KMS-11 (cell line): Measurements from ENCODE around the gene BMP5.

Experiments used
- H2AFZ ChIP-seq: fragments of 200-600 bp; sonication (generic); 2 replicates; pipeline ENCODE4 v1.6.1; 2016; ENCODE audit warnings: antibody characterized with exemption, mixed run types, low read depth
- H3K27ac ChIP-seq: fragments of 200-600 bp; sonication (generic); 2 replicates; pipeline ENCODE4 v1.6.1; 2016; ENCODE audit warnings: mild to moderate bottlenecking, mixed run types
- H3K27me3 ChIP-seq: fragments of 200-600 bp; sonication (generic); 2 replicates; pipeline ENCODE4 v1.6.1; 2017; ENCODE audit warnings: mild to moderate bottlenecking, low read depth, mixed run types, moderate library complexity; ENCODE audit not compliant: insufficient read depth
- H3K36me3 ChIP-seq: fragments of 200-600 bp; sonication (generic); 2 replicates; pipeline ENCODE4 v1.6.1; 2017; ENCODE audit warnings: mild to moderate bottlenecking, mixed run types; ENCODE audit not compliant: insufficient read depth
- H3K4me1 ChIP-seq: fragments of 200-600 bp; sonication (generic); 2 replicates; pipeline ENCODE4 v1.6.1; 2016; ENCODE audit warnings: mild to moderate bottlenecking, low read depth, mixed run types; ENCODE audit not compliant: poor library complexity, severe bottlenecking
- H3K4me2 ChIP-seq: fragments of 200-600 bp; sonication (generic); 2 replicates; pipeline ENCODE4 v1.7.0; 2016; ENCODE audit warnings: mild to moderate bottlenecking, mixed run types
- H3K4me3 ChIP-seq: fragments of 200-600 bp; sonication (generic); IDR thresholded peaks from 2 replicates; pipeline ENCODE4 v1.6.1; 2017; ENCODE audit warnings: low read depth, low read length, mixed read lengths; ENCODE audit not compliant: insufficient read depth
- H3K79me2 ChIP-seq: fragments of 200-600 bp; sonication (generic); 2 replicates; pipeline ENCODE4 v1.6.1; 2016; ENCODE audit warnings: low read depth, mixed run types; ENCODE audit not compliant: insufficient read depth
- H3K9ac ChIP-seq: fragments of 200-600 bp; sonication (generic); 2 replicates; pipeline ENCODE4 v1.6.1; 2016; ENCODE audit warnings: mild to moderate bottlenecking, mixed run types
- H4K20me1 ChIP-seq: fragments of 200-600 bp; sonication (generic); 2 replicates; pipeline ENCODE4 v1.6.1; 2016; ENCODE audit warnings: mild to moderate bottlenecking, mixed run types; ENCODE audit not compliant: insufficient read depth
- TF ChIP-seq, protein P1 (sequence below): fragments of 200-600 bp; sonication (generic); conservative IDR thresholded peaks from 2 replicates; pipeline ENCODE4 v1.6.1; 2017; ENCODE audit warnings: low read depth, mild to moderate bottlenecking, antibody characterized with exemption, low read length, moderate library complexity, mixed read lengths

Gene BMP5

DNA sequence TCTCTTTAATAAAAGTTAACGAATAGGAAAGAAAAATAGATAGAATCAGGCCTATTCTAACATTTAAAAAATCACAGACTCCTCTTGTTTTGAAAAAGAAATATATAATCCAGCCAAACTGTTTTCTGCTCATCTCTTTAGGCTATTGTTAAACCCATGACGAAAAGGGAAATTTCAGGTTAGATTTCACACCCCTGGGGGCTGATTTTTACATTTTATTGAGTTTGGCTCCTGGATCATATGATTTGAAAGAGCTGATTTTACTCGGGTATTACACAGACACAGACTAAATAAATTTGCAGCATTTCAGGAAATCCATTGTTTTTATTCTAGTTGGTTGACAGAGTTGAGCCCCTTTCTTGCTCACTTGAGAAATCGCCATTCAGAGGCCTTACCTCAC is 160.6 kb downstream of the BMP5 start:
- TF ChIP-seq, protein P1, sequence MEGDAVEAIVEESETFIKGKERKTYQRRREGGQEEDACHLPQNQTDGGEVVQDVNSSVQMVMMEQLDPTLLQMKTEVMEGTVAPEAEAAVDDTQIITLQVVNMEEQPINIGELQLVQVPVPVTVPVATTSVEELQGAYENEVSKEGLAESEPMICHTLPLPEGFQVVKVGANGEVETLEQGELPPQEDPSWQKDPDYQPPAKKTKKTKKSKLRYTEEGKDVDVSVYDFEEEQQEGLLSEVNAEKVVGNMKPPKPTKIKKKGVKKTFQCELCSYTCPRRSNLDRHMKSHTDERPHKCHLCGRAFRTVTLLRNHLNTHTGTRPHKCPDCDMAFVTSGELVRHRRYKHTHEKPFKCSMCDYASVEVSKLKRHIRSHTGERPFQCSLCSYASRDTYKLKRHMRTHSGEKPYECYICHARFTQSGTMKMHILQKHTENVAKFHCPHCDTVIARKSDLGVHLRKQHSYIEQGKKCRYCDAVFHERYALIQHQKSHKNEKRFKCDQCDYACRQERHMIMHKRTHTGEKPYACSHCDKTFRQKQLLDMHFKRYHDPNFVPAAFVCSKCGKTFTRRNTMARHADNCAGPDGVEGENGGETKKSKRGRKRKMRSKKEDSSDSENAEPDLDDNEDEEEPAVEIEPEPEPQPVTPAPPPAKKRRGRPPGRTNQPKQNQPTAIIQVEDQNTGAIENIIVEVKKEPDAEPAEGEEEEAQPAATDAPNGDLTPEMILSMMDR, result no peak
- Histone ChIP-seq H3K27me3 (no peaks in the 10 kb centered on the region), H3K4me3 (no peak overlapping the region), H3K36me3 (no peaks in the 10 kb centered on the region), H2AFZ (no peak overlapping the region), H3K4me1 (no peaks in the 10 kb centered on the region), H3K9ac (no peak overlapping the region), H3K27ac (no peak overlapping the region), H3K4me2 (no peak overlapping the region), H4K20me1 (no peaks in the 10 kb centered on the region), H3K79me2 (no peaks in the 10 kb centered on the region)

DNA sequence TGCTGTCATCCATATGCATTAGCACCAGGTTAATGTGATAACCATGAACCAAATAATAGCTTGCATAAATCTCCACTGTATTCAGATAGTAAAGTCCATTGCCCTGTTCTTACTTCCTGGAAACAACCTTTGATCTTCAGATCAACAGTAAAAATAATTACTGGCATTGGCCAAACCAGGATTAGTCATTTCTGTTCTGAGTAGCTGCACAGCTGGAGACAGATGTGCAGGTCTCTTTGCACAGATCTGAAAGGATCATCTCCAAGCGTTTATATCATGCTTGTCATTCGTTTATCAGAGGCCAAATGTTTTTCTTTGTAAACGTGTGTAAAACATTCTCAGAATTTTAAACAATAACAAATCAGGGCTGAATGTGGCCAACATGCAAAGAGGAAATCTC is 162.0 kb downstream of the BMP5 start:
- no peak overlapping the region for H3K9ac ChIP-seq
- no peaks in the 10 kb centered on the region for H3K27me3 ChIP-seq
- H3K4me1 ChIP-seq, result no peaks in the 10 kb centered on the region
- H3K4me2 ChIP-seq, result no peak overlapping the region
- H4K20me1 ChIP-seq, result no peaks in the 10 kb centered on the region
- H3K36me3 ChIP-seq, result no peaks in the 10 kb centered on the region
- no peaks in the 10 kb centered on the region for H3K79me2 ChIP-seq
- TF ChIP-seq, protein P1, result no peak
- no peak overlapping the region for H3K27ac ChIP-seq
- H3K4me3 ChIP-seq, result no peak overlapping the region
- no peak overlapping the region for H2AFZ ChIP-seq

DNA sequence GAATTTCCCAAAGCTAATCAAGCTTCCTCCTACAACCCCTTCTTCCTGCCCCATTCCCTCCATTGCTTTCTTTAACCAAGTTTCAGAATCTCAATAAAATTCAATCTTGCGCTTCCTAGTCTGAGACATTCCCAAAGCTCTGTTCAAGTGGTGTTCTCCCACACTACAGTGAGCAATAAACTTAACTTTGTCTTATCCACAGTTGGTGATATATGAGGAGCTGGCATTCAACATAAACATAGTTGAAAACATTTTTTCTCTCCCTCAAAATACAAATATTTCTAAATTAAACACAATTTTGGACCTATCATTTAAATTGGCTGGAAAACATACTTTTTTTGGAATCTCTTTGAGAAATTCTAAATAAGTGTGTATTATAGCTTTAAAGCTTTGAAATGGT is 166.7 kb downstream of the BMP5 start:
- TF ChIP-seq, protein P1, result no peak
- no peak overlapping the region for H2AFZ ChIP-seq
- H3K36me3 ChIP-seq, result no peaks in the 10 kb centered on the region
- H3K4me3 ChIP-seq, result no peak overlapping the region
- no peaks in the 10 kb centered on the region for H3K4me1 ChIP-seq
- H3K79me2 ChIP-seq, result no peaks in the 10 kb centered on the region
- no peaks in the 10 kb centered on the region for H3K27me3 ChIP-seq
- no peak overlapping the region for H3K4me2 ChIP-seq
- H3K27ac ChIP-seq, result no peak overlapping the region
- no peaks in the 10 kb centered on the region for H4K20me1 ChIP-seq
- H3K9ac ChIP-seq, result no peak overlapping the region

DNA sequence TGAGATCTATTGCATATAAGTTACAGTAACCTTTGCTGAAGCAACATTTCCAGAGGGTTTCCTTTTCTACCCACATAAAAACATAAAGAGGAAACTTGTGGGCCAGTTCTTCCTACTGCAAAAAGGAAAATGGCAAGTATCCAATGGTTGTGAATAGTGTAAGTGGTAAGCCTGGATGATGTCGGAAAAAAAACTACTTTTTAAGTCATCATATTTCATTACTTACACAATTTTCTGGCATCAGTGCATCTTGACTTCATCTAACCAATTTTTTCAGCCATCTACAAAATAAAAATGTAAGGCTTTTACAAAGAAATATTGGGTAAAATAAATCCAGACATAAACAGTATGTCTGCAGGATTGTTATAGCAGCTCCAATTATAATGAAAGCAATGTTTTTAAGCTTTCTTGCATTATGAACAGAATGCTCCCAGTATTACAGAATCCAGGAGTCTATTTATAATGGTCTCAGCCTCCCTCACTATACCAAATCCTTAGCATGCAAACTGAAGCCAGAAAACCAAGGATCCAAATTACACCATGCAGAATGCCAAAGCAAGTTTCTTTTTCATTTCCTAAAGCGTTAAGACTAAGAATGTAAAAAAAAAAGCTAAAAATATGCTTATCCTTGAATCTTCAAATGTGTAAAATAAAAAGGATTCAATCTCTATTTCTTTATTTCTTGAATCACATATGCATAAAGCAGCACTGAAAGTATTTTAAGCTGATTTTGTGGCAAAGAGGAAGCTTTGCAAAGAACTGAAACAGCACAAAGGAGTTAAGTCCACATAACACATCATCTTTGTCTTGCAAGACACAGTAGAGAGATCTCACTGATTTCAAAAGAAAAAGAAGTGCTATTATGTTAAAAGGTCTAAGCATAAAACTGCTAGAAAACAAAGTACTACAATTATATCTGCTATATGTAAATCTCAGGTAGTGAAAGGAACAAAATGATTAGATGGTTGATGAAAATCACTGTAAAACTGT is 169.6 kb downstream of the BMP5 start:
- H3K4me1 ChIP-seq, result no peaks in the 10 kb centered on the region
- no peaks in the 10 kb centered on the region for H4K20me1 ChIP-seq
- TF ChIP-seq, protein P1, result no peak
- H3K79me2 ChIP-seq, result no peaks in the 10 kb centered on the region
- H3K4me2 ChIP-seq, result no peak overlapping the region
- H3K9ac ChIP-seq, result no peak overlapping the region
- no peak overlapping the region for H2AFZ ChIP-seq
- H3K27ac ChIP-seq, result no peak overlapping the region
- no peaks in the 10 kb centered on the region for H3K27me3 ChIP-seq
- H3K36me3 ChIP-seq, result no peaks in the 10 kb centered on the region
- no peak overlapping the region for H3K4me3 ChIP-seq
